Adrenal gland (tissue), 5 donors: Measurements from ENCODE around the gene OR2C3.

ENCODE experiments used
- CTCF ChIP-seq, 6 experiments: fragments of 450-650 bp in 4 of 6; fragments of 200-600 bp in 2 of 6; sonication (generic) in 1 of 6; IDR thresholded peaks; 1 replicate in 5 of 6; 2 replicates in 1 of 6; pipeline versions ENCODE4 v1.5.1 to v1.8.0; 2016 to 2021; ENCODE audit warnings: antibody characterized with exemption in 6 of 6, mild to moderate bottlenecking in 2 of 6, moderate library complexity in 1 of 6
- POLR2A ChIP-seq, 2 donors: fragments of 450-650 bp; IDR thresholded peaks; one replicate each; pipeline ENCODE4 v1.6.1; 2017; ENCODE audit warnings: antibody characterized with exemption in 2 of 2, mild to moderate bottlenecking in 2 of 2, moderate library complexity in 1 of 2
- donor health status: DM: no; HTN: no; CAD: no.

- TF ChIP-seq CTCF (IDR thresholded peaks at IDR 0.05) (no peak), POLR2A (IDR thresholded peaks at IDR 0.05) (no peak)
Measured at GRCh38 chr1:247540581-247540980, 4.3 kb upstream of the OR2C3 start.
